Ascending aorta (tissue), 2 donors: Measurements from ENCODE around the gene FAP. TPM values are rescaled to one million over a fixed set of nuclear protein-coding genes. Genes with fewer than 3 reads are reported as not detected.

Experiments used
- DNase-seq, 2 donors: peaks; one replicate each; pipeline ENCODE4 v3.0.0-alpha.2; 2019; ENCODE audit warnings: low spot score in 2 of 2
- H3K27ac ChIP-seq, 2 donors: fragments of 200-600 bp; sonication (generic); one replicate each; pipeline ENCODE4 v1.5.1; 2016 to 2017; ENCODE audit warnings: mild to moderate bottlenecking in 1 of 2
- H3K27me3 ChIP-seq: fragments of 200-600 bp; sonication (generic); one replicate; pipeline ENCODE4 v1.5.1; 2017
- H3K36me3 ChIP-seq, 2 donors: fragments of 200-600 bp; sonication (generic); one replicate each; pipeline ENCODE4 v1.5.1; 2016
- H3K4me1 ChIP-seq, 2 donors: fragments of 200-600 bp; sonication (generic); one replicate each; pipeline ENCODE4 v1.5.1; 2016 to 2017; ENCODE audit warnings: mild to moderate bottlenecking in 1 of 2
- H3K4me3 ChIP-seq, 2 donors: fragments of 200-600 bp; sonication (generic); one replicate each; pipeline ENCODE4 v1.5.1; 2016 to 2017; ENCODE audit warnings: mild to moderate bottlenecking in 1 of 2
- H3K9me3 ChIP-seq, 2 donors: fragments of 200-600 bp; sonication (generic); one replicate each; pipeline ENCODE4 v1.5.1; 2016
- CTCF ChIP-seq, 3 experiments: fragments of 200-600 bp in 2 of 3; fragments of 450-650 bp in 1 of 3; sonication (generic) in 2 of 3; IDR thresholded peaks; one replicate each; pipeline ENCODE4 v1.5.1; 2016 to 2019; ENCODE audit warnings: antibody characterized with exemption in 3 of 3, mild to moderate bottlenecking in 1 of 3, moderate library complexity in 1 of 3
- intact Hi-C: fragments of 100-400 bp; cut with DNase I; formaldehyde crosslinking; loops from one replicate; pipeline ENCODE4 v1.15.1; 2023
- total RNA-seq: library from RNA; depleted of rRNA; stranded (reverse); fragments of >200 nt; gene quantifications from one replicate; pipeline ENCODE4 v1.1.0, GENCODE V29; 2016

The FAP gene
- total RNA-seq, 1 donor from 2014 or later: 16.7 TPM

- no peaks in the 10 kb centered on the region for H3K27me3 ChIP-seq
- no peak for TF ChIP-seq CTCF (IDR thresholded peaks at IDR 0.05)
- H3K4me3 ChIP-seq: no peak overlapping the region
- intact Hi-C loops: no loop called here
- no peaks in the 10 kb centered on the region for H3K9me3 ChIP-seq
- DNase-seq: no peak
- H3K4me1 ChIP-seq: peaks cover 0 to 4% of the 10 kb centered on the region in 2 donors
- no peak overlapping the region for H3K27ac ChIP-seq
- H3K36me3 ChIP-seq: no peaks in the 10 kb centered on the region
These were observed 10.2 kb upstream of the FAP start for GRCh38 chr2:162253435-162253834.

DNA sequence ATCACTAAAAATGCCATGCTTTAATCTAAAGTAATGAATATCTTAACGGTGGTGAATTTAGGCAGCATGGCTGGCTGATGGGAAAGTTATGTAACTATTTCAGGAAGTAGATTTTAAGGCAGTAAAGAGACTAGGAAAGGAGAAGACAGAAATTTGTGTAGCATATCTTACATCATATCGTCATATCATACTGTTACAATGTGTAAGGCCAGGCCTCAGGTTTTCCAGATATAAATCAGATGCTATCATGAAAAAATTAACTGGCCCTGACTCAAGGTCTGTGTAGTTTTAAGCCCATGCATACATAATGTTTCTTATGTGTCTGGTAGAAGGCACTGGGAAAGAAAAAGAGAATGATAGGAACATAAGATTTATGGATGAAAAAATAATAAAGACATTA lies 8.9 kb upstream of the FAP start:
- no peak for DNase-seq
- Histone ChIP-seq H3K9me3 (no peaks in the 10 kb centered on the region), H3K4me1 (peaks cover 0 to 4% of the 10 kb centered on the region in 2 donors), H3K27me3 (no peaks in the 10 kb centered on the region), H3K36me3 (no peaks in the 10 kb centered on the region), H3K4me3 (no peak overlapping the region), H3K27ac (no peak overlapping the region)
- no peak for TF ChIP-seq CTCF (IDR thresholded peaks at IDR 0.05)
- intact Hi-C loops: no loop called here

DNA sequence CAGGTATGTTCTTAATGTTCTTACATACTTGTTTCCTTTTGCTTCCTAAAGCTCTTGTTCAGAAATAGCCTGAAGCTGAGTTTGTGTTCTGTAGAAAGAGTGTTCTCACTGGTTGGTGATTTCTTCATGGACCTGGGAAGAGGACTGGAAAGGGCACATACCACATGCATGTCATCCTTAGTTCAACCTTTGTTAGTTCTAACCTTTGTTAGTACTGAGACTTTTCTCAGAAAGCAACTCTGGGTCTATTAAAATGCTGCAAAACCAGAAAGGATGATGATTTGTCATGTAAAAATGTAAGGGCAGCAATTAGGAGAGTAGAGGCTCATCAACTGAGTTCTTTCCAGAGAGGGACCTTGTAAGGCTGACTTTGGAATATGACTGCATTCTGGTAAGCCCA lies 2.5 kb upstream of the FAP start:
- H3K27me3 ChIP-seq: no peaks in the 10 kb centered on the region
- TF ChIP-seq CTCF (IDR thresholded peaks at IDR 0.05): no peak
- no peak for DNase-seq
- H3K9me3 ChIP-seq: no peaks in the 10 kb centered on the region
- intact Hi-C loops: loop anchor here (2.0 kb wide), 1 partner anchor 15 kb away; no protein-coding TSS in a partner anchor
- no peaks in the 10 kb centered on the region for H3K36me3 ChIP-seq
- H3K4me3 ChIP-seq: no peak overlapping the region
- peak overlapping the region in 1 of 2 donors; percentile 75 for H3K27ac ChIP-seq
- H3K4me1 ChIP-seq: peaks cover 3 to 22% of the 10 kb centered on the region in 2 donors

- intact Hi-C loops: loop anchor here (2.0 kb wide), 1 partner anchor 16 kb away; no protein-coding TSS in a partner anchor
- DNase-seq: no peak
- H3K4me1 ChIP-seq: peaks cover 3 to 22% of the 10 kb centered on the region in 2 donors
- no peaks in the 10 kb centered on the region for H3K36me3 ChIP-seq
- no peak overlapping the region for H3K4me3 ChIP-seq
- peak overlapping the region; percentile 74 to 75 for H3K27ac ChIP-seq
- H3K27me3 ChIP-seq: no peaks in the 10 kb centered on the region
- no peaks in the 10 kb centered on the region for H3K9me3 ChIP-seq
- no peak for TF ChIP-seq CTCF (IDR thresholded peaks at IDR 0.05)
These were observed 1.8 kb upstream of the FAP start for GRCh38 chr2:162245061-162245460.

- no peaks in the 10 kb centered on the region for H3K9me3 ChIP-seq
- H3K27ac ChIP-seq: peak overlapping the region; percentile 74 to 75
- H3K36me3 ChIP-seq: no peaks in the 10 kb centered on the region
- H3K4me3 ChIP-seq: peak overlapping the region in 1 of 2 donors; percentile 56
- TF ChIP-seq CTCF (IDR thresholded peaks at IDR 0.05): no peak
- peak in 1 of 2 donors; percentile 80 for DNase-seq
- no peaks in the 10 kb centered on the region for H3K27me3 ChIP-seq
- intact Hi-C loops: loop anchor here (2.0 kb wide), 1 partner anchor 16 kb away; no protein-coding TSS in a partner anchor
- peaks cover 3 to 22% of the 10 kb centered on the region in 2 donors for H3K4me1 ChIP-seq
These were observed 1.3 kb upstream of the FAP start for GRCh38 chr2:162244541-162245031.
